PC-9 (cell line): ENCODE measurements around the gene CD93. TPM values are rescaled to one million over a fixed set of nuclear protein-coding genes. Genes with fewer than 3 reads are reported as not detected.

Source experiments
- BruUV-seq: library from RNA; stranded (reverse); fragments of 400-500 nt; replicated peaks from 2 replicates; lab custom pipeline; 2021; lab: Mats Ljungman, UMichigan
- CTCF ChIA-PET: fragments of 300-600 bp; sonication (Branson Sonifier 250); formaldehyde crosslinking; loops from one replicate; lab custom pipeline; 2022; ENCODE audit warnings: antibody characterized with exemption; lab: Charles Lee
- POLR2A ChIA-PET: fragments of 300-600 bp; sonication (Branson Sonifier 250); formaldehyde crosslinking; loops from one replicate; lab custom pipeline; 2022; ENCODE audit warnings: antibody characterized with exemption; ENCODE audit not compliant: unreplicated experiment; lab: Charles Lee
- DNase-seq, 2 experiments: peaks; one replicate each; pipeline versions ENCODE4 v3.0.0 to v3.0.0-alpha.2; 2015 to 2022; ENCODE audit warnings: mixed read lengths in 1 of 2
- H2AFZ ChIP-seq: fragments of 200-600 bp; sonication (generic); 2 replicates; pipeline ENCODE4 v1.8.1; 2017; ENCODE audit warnings: antibody characterized with exemption
- H3F3A ChIP-seq: fragments of 200-600 bp; sonication (generic); 2 replicates; pipeline ENCODE4 v1.8.1; 2017; ENCODE audit warnings: antibody characterized with exemption, mild to moderate bottlenecking, low read depth; ENCODE audit not compliant: insufficient read depth
- H3K27ac ChIP-seq: fragments of 200-600 bp; sonication (generic); 2 replicates; pipeline ENCODE4 v1.6.1; 2016; ENCODE audit warnings: mixed run types
- H3K27me3 ChIP-seq: fragments of 200-600 bp; sonication (generic); 2 replicates; pipeline ENCODE4 v1.6.1; 2016; ENCODE audit warnings: low read depth, mixed run types; ENCODE audit not compliant: insufficient read depth
- H3K36me3 ChIP-seq: fragments of 200-600 bp; sonication (generic); 2 replicates; pipeline ENCODE4 v1.6.1; 2016; ENCODE audit warnings: low read depth, mixed run types
- H3K4me1 ChIP-seq: fragments of 200-600 bp; sonication (generic); replicated peaks from 2 replicates; pipeline ENCODE4 v1.6.1; 2016; ENCODE audit warnings: mixed run types; ENCODE audit not compliant: insufficient read depth
- H3K4me2 ChIP-seq: fragments of 200-600 bp; sonication (generic); 2 replicates; pipeline ENCODE4 v1.6.1; 2017; ENCODE audit warnings: mixed run types
- H3K4me3 ChIP-seq: fragments of 200-600 bp; sonication (generic); 2 replicates; pipeline ENCODE4 v1.6.1; 2016; ENCODE audit warnings: mixed run types
- H3K79me2 ChIP-seq: fragments of 200-600 bp; sonication (generic); 2 replicates; pipeline ENCODE4 v1.6.1; 2017; ENCODE audit warnings: low read depth, mixed run types
- H3K9me2 ChIP-seq: fragments of 200-600 bp; sonication (generic); 2 replicates; pipeline ENCODE4 v1.8.1; 2017; ENCODE audit warnings: mild to moderate bottlenecking; ENCODE audit not compliant: insufficient read depth
- H3K9me3 ChIP-seq: fragments of 200-600 bp; sonication (generic); 2 replicates; pipeline ENCODE4 v1.8.1; 2016; ENCODE audit warnings: low read depth; ENCODE audit not compliant: insufficient read depth
- H4K20me1 ChIP-seq: fragments of 200-600 bp; sonication (generic); 2 replicates; pipeline ENCODE4 v1.8.1; 2017; ENCODE audit not compliant: insufficient read depth
- CTCF ChIP-seq: fragments of 200-600 bp; sonication (generic); conservative IDR thresholded peaks from 2 replicates; pipeline ENCODE4 v1.6.1; 2017; ENCODE audit warnings: mixed run types, antibody characterized with exemption, mild to moderate bottlenecking, moderate library complexity
- EZH2 ChIP-seq: fragments of 200-600 bp; sonication (generic); IDR thresholded peaks from 2 replicates; pipeline ENCODE4 v1.8.0; 2017; ENCODE audit warnings: antibody characterized with exemption, low read depth
- intact Hi-C: fragments of 100-400 bp; cut with micrococcal nuclease; formaldehyde crosslinking; loops from one replicate; pipeline ENCODE4 v1.10.0; 2022; ENCODE audit not compliant: unreplicated experiment
- total RNA-seq: library from RNA; stranded (reverse); gene quantifications from 2 replicates; pipeline ENCODE4 v1.2.3, GENCODE V29; 2021

Gene CD93
- total RNA-seq, 1 experiment from 2014 or later: 0.07 TPM

GRCh38 chr20:23105193-23105592 is 19.1 kb upstream of the CD93 start:
- POLR2A ChIA-PET: no interaction called here
- H3K4me2 ChIP-seq: no peak overlapping the region
- BruUV-seq: no TSS peak
- no peaks in the 10 kb centered on the region for H3K36me3 ChIP-seq
- no peak overlapping the region for H2AFZ ChIP-seq
- H4K20me1 ChIP-seq: no peaks in the 10 kb centered on the region
- no peaks in the 10 kb centered on the region for H3K27me3 ChIP-seq
- H3K4me1 ChIP-seq: peaks cover 2% of the 10 kb centered on the region
- intact Hi-C loops: no loop called here
- H3K79me2 ChIP-seq: no peaks in the 10 kb centered on the region
- no peak overlapping the region for H3K4me3 ChIP-seq
- no peak overlapping the region for H3K27ac ChIP-seq
- H3K9me3 ChIP-seq: no peaks in the 10 kb centered on the region
- no peak for DNase-seq
- CTCF ChIA-PET: no interaction called here
- TF ChIP-seq EZH2: no peak
- TF ChIP-seq CTCF: no peak
- H3F3A ChIP-seq: no peaks in the 10 kb centered on the region
- no peaks in the 10 kb centered on the region for H3K9me2 ChIP-seq

- CTCF ChIA-PET: no interaction called here
- Histone ChIP-seq H2AFZ (no peak overlapping the region), H3K27me3 (no peaks in the 10 kb centered on the region), H3K36me3 (no peaks in the 10 kb centered on the region), H3K9me3 (no peaks in the 10 kb centered on the region), H4K20me1 (no peaks in the 10 kb centered on the region), H3K4me3 (no peak overlapping the region), H3K4me1 (peaks cover 6% of the 10 kb centered on the region), H3K4me2 (no peak overlapping the region), H3F3A (no peaks in the 10 kb centered on the region), H3K79me2 (no peaks in the 10 kb centered on the region), H3K27ac (no peak overlapping the region), H3K9me2 (no peaks in the 10 kb centered on the region)
- TF ChIP-seq CTCF: no peak
- no peak for TF ChIP-seq EZH2
- no TSS peak for BruUV-seq
- intact Hi-C loops: no loop called here
- POLR2A ChIA-PET: no interaction called here
- DNase-seq: no peak
Observed at GRCh38 chr20:23103284-23104018, 17.3 kb upstream of the CD93 start.

- Histone ChIP-seq H3K79me2 (no peaks in the 10 kb centered on the region), H3K9me3 (no peaks in the 10 kb centered on the region), H3K4me1 (peaks cover 6% of the 10 kb centered on the region), H3F3A (no peaks in the 10 kb centered on the region), H3K27me3 (no peaks in the 10 kb centered on the region), H4K20me1 (no peaks in the 10 kb centered on the region), H3K4me2 (no peak overlapping the region), H3K9me2 (no peaks in the 10 kb centered on the region), H3K4me3 (no peak overlapping the region), H3K36me3 (no peaks in the 10 kb centered on the region), H3K27ac (no peak overlapping the region), H2AFZ (no peak overlapping the region)
- DNase-seq: no peak
- CTCF ChIA-PET: no interaction called here
- POLR2A ChIA-PET: no interaction called here
- BruUV-seq: no TSS peak
- no peak for TF ChIP-seq EZH2
- TF ChIP-seq CTCF: no peak
- intact Hi-C loops: no loop called here
Observed at GRCh38 chr20:23101696-23102406, 15.7 kb upstream of the CD93 start.
